HCT116 (cell line): ENCODE results near the gene VPS26A. TPM values are rescaled to one million over a fixed set of nuclear protein-coding genes. Genes with fewer than 3 reads are reported as not detected.
A peak's percentile ranks its signal among the peaks of the same experiment; 100 is the strongest.

Source experiments
- ATAC-seq: fragments of 200-7000 bp; cut with Tn5 transposase; 2 replicates; pipeline ENCODE4 v1.9.1; 2020; ENCODE audit warnings: mild to moderate bottlenecking, moderate library complexity
- Bru-seq: library from RNA; stranded (reverse); fragments of 400-500 nt; gene quantifications from one replicate; lab custom pipeline; 2021; lab: Mats Ljungman, UMichigan
- BruChase-seq, 2 experiments: library from RNA; stranded (reverse); fragments of 400-500 nt; gene quantifications; one replicate each; lab custom pipeline; 2021; lab: Mats Ljungman, UMichigan
- BruUV-seq: library from RNA; stranded (reverse); fragments of 400-500 nt; replicated peaks from 2 replicates; lab custom pipeline; 2021; lab: Mats Ljungman, UMichigan
- CTCF ChIA-PET: fragments of 300-600 bp; sonication (Branson Sonifier 250); formaldehyde crosslinking; loops from one replicate; lab custom pipeline; 2021; ENCODE audit warnings: antibody characterized with exemption; lab: Charles Lee
- POLR2A ChIA-PET: fragments of 300-600, 350-600 bp; sonication (Branson Sonifier 250); formaldehyde crosslinking; loops from one replicate; lab custom pipeline; 2021; ENCODE audit warnings: antibody characterized with exemption; lab: Charles Lee
- RAD21 ChIA-PET, 2 experiments: fragments of 300-600 bp; sonication (Branson Sonifier 250); formaldehyde crosslinking; loops; one replicate each; lab custom pipeline; 2023; ENCODE audit warnings: low total read pairs in 2 of 2; ENCODE audit not compliant: uncharacterized antibody in 2 of 2, unreplicated experiment in 2 of 2, low non-redundant PET in 1 of 2; lab: Charles Lee
- DNase-seq: peaks from one replicate; pipeline ENCODE4 v3.0.0-alpha.2; 2010; ENCODE audit warnings: low read depth, low spot score
- H2AFZ ChIP-seq: fragments of 200-600 bp; shearing (Covaris generic), sonication (generic); 2 replicates; pipeline ENCODE4 v1.6.1; 2017; ENCODE audit warnings: low read depth, mixed run types, mixed read lengths, antibody characterized with exemption, low read length; ENCODE audit not compliant: poor library complexity, severe bottlenecking
- H3K27ac ChIP-seq: 2 replicates; pipeline ENCODE4 v1.5.1; 2012; ENCODE audit warnings: low read depth, low read length
- H3K27me3 ChIP-seq: fragments of 200-600 bp; sonication (generic); 2 replicates; pipeline ENCODE4 v1.6.1; 2016; ENCODE audit warnings: mixed run types, low read length, mixed read lengths; ENCODE audit not compliant: insufficient read depth
- H3K36me3 ChIP-seq, 2 experiments: fragments of 200-500 bp in 1 of 2; fragments of 200-600 bp in 1 of 2; sonication (Bioruptor generic) in 1 of 2; sonication (generic) in 1 of 2; 2 replicates each; pipeline versions ENCODE4 v1.5.1 to v1.6.1; 2014 to 2016; ENCODE audit warnings: low read length in 2 of 2, inconsistent platforms in 1 of 2, mixed read lengths in 1 of 2, mixed run types in 1 of 2; ENCODE audit not compliant: insufficient read depth in 2 of 2, control insufficient read depth in 1 of 2
- H3K4me1 ChIP-seq, 2 experiments: fragments of 200-600 bp in 1 of 2; sonication (generic) in 1 of 2; 2 replicates each; pipeline versions ENCODE4 v1.5.1 to v1.6.1; 2012 to 2017; ENCODE audit warnings: low read length in 2 of 2, inconsistent platforms in 1 of 2, mild to moderate bottlenecking in 1 of 2, mixed read lengths in 1 of 2, mixed run types in 1 of 2, moderate library complexity in 1 of 2; ENCODE audit not compliant: insufficient read depth in 2 of 2, control insufficient read depth in 1 of 2
- H3K4me2 ChIP-seq: fragments of 200-600 bp; sonication (generic); 2 replicates; pipeline ENCODE4 v1.6.1; 2017; ENCODE audit warnings: mixed run types, low read length, mixed read lengths
- H3K4me3 ChIP-seq, 2 experiments: fragments of 200-600 bp in 1 of 2; sonication (generic) in 1 of 2; replicated peaks in 1 of 2; 2 replicates each; pipeline ENCODE4 v1.5.1; 2011 to 2016; ENCODE audit warnings: low read length in 2 of 2, control low read depth in 1 of 2, low read depth in 1 of 2, mild to moderate bottlenecking in 1 of 2, mixed read lengths in 1 of 2, mixed run types in 1 of 2
- H3K79me2 ChIP-seq: fragments of 200-600 bp; sonication (generic); 2 replicates; pipeline ENCODE4 v1.6.1; 2017; ENCODE audit warnings: mild to moderate bottlenecking, mixed run types, low read length, moderate library complexity, mixed read lengths; ENCODE audit not compliant: insufficient read depth
- H3K9ac ChIP-seq: fragments of 200-600 bp; sonication (generic); 2 replicates; pipeline ENCODE4 v1.6.1; 2016; ENCODE audit warnings: low read length, mixed read lengths
- H3K9me2 ChIP-seq: fragments of 200-600 bp; sonication (generic), shearing (Covaris generic); 2 replicates; pipeline ENCODE4 v1.6.1; 2017; ENCODE audit warnings: mixed run types, mild to moderate bottlenecking, moderate library complexity; ENCODE audit not compliant: insufficient read depth
- H3K9me3 ChIP-seq, 2 experiments: fragments of 200-500 bp in 1 of 2; fragments of 200-600 bp in 1 of 2; sonication (Bioruptor generic) in 1 of 2; sonication (generic) in 1 of 2; 2 replicates each; pipeline ENCODE4 v1.6.1; 2014 to 2017; ENCODE audit warnings: low read length in 2 of 2, mixed read lengths in 2 of 2, inconsistent platforms in 1 of 2, low read depth in 1 of 2, mild to moderate bottlenecking in 1 of 2, mixed run types in 1 of 2, moderate library complexity in 1 of 2; ENCODE audit not compliant: control insufficient read depth in 1 of 2, insufficient read depth in 1 of 2
- H4K20me1 ChIP-seq: fragments of 200-600 bp; sonication (generic), shearing (Covaris generic); 2 replicates; pipeline ENCODE4 v1.6.1; 2017; ENCODE audit warnings: mixed run types, mild to moderate bottlenecking, moderate library complexity; ENCODE audit not compliant: insufficient read depth
- EGR1 ChIP-seq: IDR thresholded peaks from 2 replicates; pipeline ENCODE4 v1.6.1; 2012; ENCODE audit warnings: low read depth
- JUND ChIP-seq: IDR thresholded peaks from 2 replicates; pipeline ENCODE4 v1.6.1; 2012
- POLR2A ChIP-seq: IDR thresholded peaks from 2 replicates; pipeline ENCODE4 v1.7.0; 2011; ENCODE audit warnings: borderline replicate concordance; ENCODE audit not compliant: insufficient read depth, insufficient read length; ENCODE audit errors: extremely low read depth
- POLR2AphosphoS5 ChIP-seq: IDR thresholded peaks from 2 replicates; pipeline ENCODE4 v1.6.1; 2011; ENCODE audit warnings: mild to moderate bottlenecking, low read depth, low read length, moderate library complexity
- SIN3A ChIP-seq: IDR thresholded peaks from 2 replicates; pipeline ENCODE4 v1.6.1; 2012; ENCODE audit warnings: low read depth
- SP1 ChIP-seq: IDR thresholded peaks from 2 replicates; pipeline ENCODE4 v1.6.1; 2012; ENCODE audit warnings: low read depth
- ZFX ChIP-seq: fragments of 450-650 bp; IDR thresholded peaks from 2 replicates; pipeline ENCODE4 v1.6.1; 2017
- intact Hi-C: fragments of 100-400 bp; cut with micrococcal nuclease; formaldehyde crosslinking; loops from 2 replicates; pipeline ENCODE4 v1.10.0; 2022
- long read RNA-seq: library from polyadenylated mRNA; unstranded; transcript quantifications from one replicate; pipeline ENCODE4 v2.0.0, GENCODE V29; 2021; ENCODE audit not compliant: unreplicated experiment
- polyA plus RNA-seq: library from polyadenylated mRNA; unstranded; fragments of >200 nt; gene quantifications from 2 replicates; pipeline ENCODE4 v1.2.1, GENCODE V29; 2012; ENCODE audit warnings: missing spikeins
- total RNA-seq: library from RNA; stranded (reverse); gene quantifications from one replicate; pipeline ENCODE4 v1.2.1, GENCODE V29; 2021; ENCODE audit not compliant: unreplicated experiment
- TF ChIP-seq, protein P1 (sequence below): IDR thresholded peaks from 2 replicates; pipeline ENCODE4 v1.6.1; 2012
- TF ChIP-seq, protein P2 (sequence below), 3 experiments: fragments of 200-600 bp in 1 of 3; sonication (generic) in 1 of 3; IDR thresholded peaks in 2 of 3; conservative IDR thresholded peaks in 1 of 3; 2 replicates each; pipeline ENCODE4 v1.5.1; 2012 to 2017; ENCODE audit warnings: low read depth in 2 of 3, low read length in 2 of 3, antibody characterized with exemption in 1 of 3, borderline replicate concordance in 1 of 3, control low read depth in 1 of 3, mild to moderate bottlenecking in 1 of 3, mixed read lengths in 1 of 3, mixed run types in 1 of 3, moderate library complexity in 1 of 3; ENCODE audit not compliant: insufficient read depth in 1 of 3

Gene VPS26A
- total RNA-seq = 65.1 TPM
- 10.6 and 18.3 TPM in 2 replicates for polyA plus RNA-seq
- Bru-seq, nascent RNA = percentile 87 among the genes with signal in this experiment
- BruChase-seq, experiment 1, labeled RNA remaining after a 6-hour chase = percentile 92 among the genes with signal in this experiment
- BruChase-seq, experiment 2, labeled RNA remaining after a 2-hour chase = percentile 88 among the genes with signal in this experiment
- long read RNA-seq, transcript VPS26A-201 (9 exons, 2,697 nt) = major isoform, 221 of 255 reads
- long read RNA-seq, partial matches to known transcripts = 5 of 255 reads
- long read RNA-seq, other reads (novel, unspliced or antisense) = 25 of 255 reads

DNA sequence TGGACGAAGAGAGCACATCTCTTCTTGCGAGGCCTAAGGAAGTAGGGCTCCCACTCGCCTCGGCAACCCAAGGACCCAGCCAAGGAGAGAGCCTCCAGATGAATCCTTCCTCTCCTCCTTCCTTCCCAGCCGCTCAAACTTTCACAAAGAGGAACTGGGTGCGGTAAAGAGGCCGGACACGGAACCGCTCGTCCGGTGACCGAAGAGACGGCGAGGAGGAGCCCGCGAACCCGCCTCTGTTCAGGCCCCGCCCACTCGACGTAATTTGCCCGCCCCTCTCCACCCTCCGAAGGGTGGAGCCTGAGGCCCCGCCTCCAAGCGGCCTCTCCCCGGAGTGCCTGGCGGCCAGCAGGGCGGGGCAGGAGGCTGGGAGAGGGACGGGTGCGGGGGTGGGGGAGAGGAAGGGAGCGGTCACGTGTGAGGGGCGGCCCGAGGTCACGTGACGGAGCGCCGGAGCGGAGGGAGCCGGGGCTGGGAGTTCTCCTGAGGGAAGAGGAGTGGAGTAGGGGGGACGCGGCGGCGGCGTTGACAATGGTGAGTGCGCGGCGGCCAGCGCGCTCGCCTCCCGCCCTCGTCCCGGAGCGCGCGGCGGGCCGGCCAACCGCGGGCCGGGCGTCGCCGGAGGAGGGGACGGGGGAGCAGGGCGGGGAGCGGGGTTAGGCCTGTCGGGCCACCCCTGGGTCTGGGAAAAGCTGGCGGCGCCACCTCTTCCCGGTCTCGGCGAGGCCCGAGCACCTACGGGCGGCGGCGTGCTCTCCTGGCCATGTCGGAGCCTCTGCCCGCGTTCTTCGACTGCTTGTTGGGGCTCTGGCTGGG, at the start of gene VPS26A:
Gene VPS26A (plus strand): TSS at position 432 of the 816 bp plus-strand sequence. CDS start 100 bp downstream, at position 532.
- peak; percentile 99 for TF ChIP-seq EGR1
- TF ChIP-seq POLR2AphosphoS5 = peak; percentile 91
- peak; percentile 86 for TF ChIP-seq ZFX
- TF ChIP-seq, protein P1, sequence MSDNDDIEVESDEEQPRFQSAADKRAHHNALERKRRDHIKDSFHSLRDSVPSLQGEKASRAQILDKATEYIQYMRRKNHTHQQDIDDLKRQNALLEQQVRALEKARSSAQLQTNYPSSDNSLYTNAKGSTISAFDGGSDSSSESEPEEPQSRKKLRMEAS = peak; percentile 78
- TF ChIP-seq, protein P2, sequence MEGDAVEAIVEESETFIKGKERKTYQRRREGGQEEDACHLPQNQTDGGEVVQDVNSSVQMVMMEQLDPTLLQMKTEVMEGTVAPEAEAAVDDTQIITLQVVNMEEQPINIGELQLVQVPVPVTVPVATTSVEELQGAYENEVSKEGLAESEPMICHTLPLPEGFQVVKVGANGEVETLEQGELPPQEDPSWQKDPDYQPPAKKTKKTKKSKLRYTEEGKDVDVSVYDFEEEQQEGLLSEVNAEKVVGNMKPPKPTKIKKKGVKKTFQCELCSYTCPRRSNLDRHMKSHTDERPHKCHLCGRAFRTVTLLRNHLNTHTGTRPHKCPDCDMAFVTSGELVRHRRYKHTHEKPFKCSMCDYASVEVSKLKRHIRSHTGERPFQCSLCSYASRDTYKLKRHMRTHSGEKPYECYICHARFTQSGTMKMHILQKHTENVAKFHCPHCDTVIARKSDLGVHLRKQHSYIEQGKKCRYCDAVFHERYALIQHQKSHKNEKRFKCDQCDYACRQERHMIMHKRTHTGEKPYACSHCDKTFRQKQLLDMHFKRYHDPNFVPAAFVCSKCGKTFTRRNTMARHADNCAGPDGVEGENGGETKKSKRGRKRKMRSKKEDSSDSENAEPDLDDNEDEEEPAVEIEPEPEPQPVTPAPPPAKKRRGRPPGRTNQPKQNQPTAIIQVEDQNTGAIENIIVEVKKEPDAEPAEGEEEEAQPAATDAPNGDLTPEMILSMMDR (IDR thresholded peaks at IDR 0.05 in 2 of 3, conservative IDR thresholded peaks at IDR 0.05 in 1 of 3; ENCODE audit: borderline replicate concordance in 1 of 3, insufficient read depth in 1 of 3, low read depth in 2 of 3, low read length in 2 of 3) = peak in 1 of 3 experiments; percentile 27; a peak in 1 of 6 replicates
- TF ChIP-seq JUND = no peak
- TF ChIP-seq SIN3A = no peak
- TF ChIP-seq SP1 = peak; percentile 85
- TF ChIP-seq POLR2A = peak; percentile 83
- TF ChIP-seq, all 23 proteins: peak for 7
- Histone ChIP-seq H3K27ac (peak within 1 kb of the TSS; percentile 75), H3K4me3 (peak within 1 kb of the TSS; percentile 68 to 84), H3K79me2 (peaks cover 48% of the 10 kb centered on the region), H3K9ac (peak within 1 kb of the TSS; percentile 83), H3K4me2 (peak within 1 kb of the TSS; percentile 95), H3K4me1 (peaks cover 6 to 14% of the 10 kb centered on the region in 2 experiments; a peak in 3 of 4 replicates), H3K9me2 (no peaks in the 10 kb centered on the region), H2AFZ (peak within 1 kb of the TSS; percentile 65), H3K9me3 (no peaks in the 10 kb centered on the region), H3K36me3 (no peaks in the 10 kb centered on the region), H4K20me1 (no peaks in the 10 kb centered on the region), H3K27me3 (no peaks in the 10 kb centered on the region)
- peak; percentile 94 for DNase-seq
- ATAC-seq = peak; percentile 91
- ChIA-PET POLR2A (no interaction called here), RAD21 (no interaction called here), CTCF (no interaction called here)
- intact Hi-C loops = loop anchor here (5.0 kb wide), 1 partner anchor 317 kb away; no protein-coding TSS in a partner anchor
- BruUV-seq = no TSS peak
